Subcutaneous adipose tissue (tissue), 4 donors: ENCODE measurements around the gene TMEM132A. TPM values are rescaled to one million over a fixed set of nuclear protein-coding genes. Genes with fewer than 3 reads are reported as not detected.

ENCODE experiments used
- CTCF ChIP-seq: fragments of 450-650 bp; IDR thresholded peaks from one replicate; pipeline ENCODE4 v1.5.1; 2016; ENCODE audit warnings: low read depth, mild to moderate bottlenecking, control low read depth, antibody characterized with exemption, moderate library complexity
- small RNA-seq: library from RNA; depleted of rRNA; stranded (forward); fragments of <200 nt; gene quantifications from one replicate; pipeline ENCODE3, GENCODE V24; 2016
- total RNA-seq, 4 donors: library from RNA; depleted of rRNA; stranded (reverse); fragments of >200 nt; gene quantifications; one replicate each; pipeline ENCODE4 v1.1.0, GENCODE V29; 2016

The TMEM132A gene
- total RNA-seq, 4 donors from 2014 or later, result 0.51 to 3.0 (median 1.3) TPM

DNA sequence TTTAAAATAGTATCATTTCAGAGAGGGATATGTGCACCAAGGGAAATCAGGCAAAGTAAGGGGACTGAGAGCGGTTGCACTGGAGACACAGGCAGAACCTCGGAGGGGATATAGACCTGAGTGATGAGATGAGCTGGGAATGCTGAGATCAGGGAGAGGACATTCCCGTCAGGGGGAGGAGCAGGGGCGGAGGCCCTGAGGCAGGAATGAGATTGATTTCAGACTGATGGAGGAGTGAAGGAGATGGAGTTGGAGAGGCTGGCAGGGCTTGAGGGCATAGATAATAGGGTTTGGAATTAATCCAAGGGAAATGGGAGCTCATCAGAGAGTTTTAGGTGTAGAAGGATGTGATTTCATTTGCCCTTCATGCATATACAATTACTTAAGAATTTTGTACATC, 60.4 kb downstream of the TMEM132A start:
- no peak for TF ChIP-seq CTCF

DNA sequence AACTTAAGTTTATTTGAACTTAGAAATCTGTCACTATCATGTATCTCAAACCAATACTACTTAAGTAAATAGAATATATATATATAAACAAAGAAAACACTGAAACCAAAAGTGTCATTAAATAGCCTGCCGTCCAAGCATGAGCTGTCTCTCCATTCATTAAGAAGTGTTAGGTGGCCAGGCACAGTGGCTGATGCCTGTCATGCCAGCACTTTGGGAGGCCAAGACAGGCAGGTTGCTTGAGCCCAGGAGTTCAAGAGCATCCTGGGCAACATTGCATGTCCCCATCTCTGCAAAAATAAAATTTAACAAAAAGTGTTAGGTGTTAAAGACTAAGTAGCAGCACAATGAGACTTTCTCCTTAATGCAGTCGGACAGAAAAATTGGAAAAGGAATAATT, 61.2 kb downstream of the TMEM132A start:
- no peak for TF ChIP-seq CTCF

GRCh38 chr11:60985991-60986915, 62.0 kb downstream of the TMEM132A start:
- TF ChIP-seq CTCF, result no peak

Small RNA genes within 50 kb of the gene (small RNA-seq; reads per million reads assigned to genes)
- gene RNU6-933P, result not detected

Other genes starting within 250 kb of the TMEM132A start
- gene MS4A8, start 224.8 kb upstream of the TMEM132A start, total RNA-seq, result not detected
- gene MS4A18, start 199.7 kb upstream of the TMEM132A start, total RNA-seq, result not detected
- not detected for gene MS4A15, start 167.6 kb upstream of the TMEM132A start, total RNA-seq
- gene MS4A10, start 139.1 kb upstream of the TMEM132A start, total RNA-seq, result not detected
- gene CCDC86, start 82.3 kb upstream of the TMEM132A start, total RNA-seq, result 10 to 100 TPM; 11.5 to 30.5 (median 17.3) TPM
- gene PTGDR2, start 68.5 kb upstream of the TMEM132A start, total RNA-seq, result 1 to 10 TPM in 1 of 4 donors, under 1 TPM in 2, not detected in 1; 0.49 to 1.7 (median 0.66) TPM
- 1 to 10 TPM in 2 of 4 donors, under 1 TPM in 1, not detected in 1; 0.34 to 10.0 (median 1.5) TPM for gene ZP1, start 56.9 kb upstream of the TMEM132A start, total RNA-seq
- gene PRPF19, start 17.9 kb upstream of the TMEM132A start, total RNA-seq, result 10 to 100 TPM; 24.3 to 43.2 (median 36.5) TPM
- gene TMEM109, start 10.3 kb upstream of the TMEM132A start, total RNA-seq, result 100 to 1,000 TPM in 2 of 4 donors, 10 to 100 TPM in 2; 90.1 to 148 (median 111) TPM
- gene SLC15A3, start 27.7 kb downstream of the TMEM132A start, total RNA-seq, result 10 to 100 TPM; 13.5 to 57.6 (median 24.2) TPM
- 1 to 10 TPM in 2 of 4 donors, under 1 TPM in 2; 0.33 to 4.0 (median 1.1) TPM for gene CD6, start 47.2 kb downstream of the TMEM132A start, total RNA-seq
- gene CD5, start 178.0 kb downstream of the TMEM132A start, total RNA-seq, result 1 to 10 TPM in 3 of 4 donors, not detected in 1; 1.2 to 2.0 (median 1.3) TPM
- 10 to 100 TPM in 1 of 4 donors, 1 to 10 TPM in 3; 6.7 to 10.9 (median 8.8) TPM for gene VPS37C, start 237.0 kb downstream of the TMEM132A start, total RNA-seq